ENCODE results near the gene GNB5.
"Not testable (repeated sequence)": the region's sequence is repeated elsewhere in the genome, so short reads cannot be mapped to it uniquely, and the experiment has no call there.

Gene GNB5

GRCh38 chr15:52093539-52094510, 97.4 kb downstream of the GNB5 start:
- DNase-seq (ENCODE audit: low read depth in 2 of 2) = peak; percentile 50 to 62

GRCh38 chr15:52093167-52093538, 98.0 kb downstream of the GNB5 start:
- no peak for DNase-seq (ENCODE audit: low read depth in 2 of 2)

- no peak for DNase-seq (ENCODE audit: low read depth in 2 of 2)
Measured at GRCh38 chr15:52090193-52090592, 101.0 kb downstream of the GNB5 start.

GRCh38 chr15:52086011-52086786, 105.0 kb downstream of the GNB5 start:
- DNase-seq (ENCODE audit: low read depth in 2 of 2) = no peak

DNA sequence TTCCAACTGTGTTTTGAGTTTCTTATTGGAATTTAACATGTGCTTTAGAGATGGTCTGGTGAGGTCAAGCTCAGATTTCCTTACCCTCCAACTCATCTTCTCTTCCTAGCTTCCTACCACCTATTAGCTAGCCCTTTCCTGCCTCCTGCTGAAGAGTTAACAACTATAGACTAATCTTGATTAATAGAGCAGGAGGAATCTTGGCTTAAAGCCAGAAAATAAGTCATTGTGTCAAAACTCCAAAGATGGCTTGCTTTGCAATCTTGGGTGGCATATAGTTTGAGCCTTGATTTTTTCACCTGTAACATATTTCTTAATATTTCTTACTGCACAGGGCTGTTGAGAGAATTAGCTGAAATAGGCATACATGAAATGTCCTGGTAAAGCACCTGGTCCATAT, 105.9 kb downstream of the GNB5 start:
- DNase-seq (ENCODE audit: low read depth in 2 of 2) = no peak

DNA sequence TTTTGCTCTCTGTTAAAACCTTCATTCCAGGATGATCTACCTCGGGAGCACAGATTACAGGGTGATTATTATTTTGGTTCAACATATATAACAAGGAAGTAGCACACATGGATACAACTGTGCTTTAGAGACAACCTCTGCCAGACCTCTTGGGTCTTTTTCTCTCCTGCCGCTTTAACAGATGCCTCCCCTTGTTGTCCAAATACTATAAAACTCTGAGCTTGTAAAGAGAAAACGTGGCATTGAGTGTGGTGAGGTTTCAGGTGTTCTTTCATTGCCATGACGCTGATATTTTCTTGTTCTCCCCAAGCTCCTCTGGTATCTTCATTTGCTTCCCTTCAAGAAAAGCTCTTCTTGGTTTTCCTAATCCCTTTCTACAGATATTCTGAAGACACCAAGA, 107.6 kb downstream of the GNB5 start:
- no peak for DNase-seq (ENCODE audit: low read depth in 2 of 2)

- not testable (repeated sequence) for DNase-seq (ENCODE audit: low read depth in 2 of 2)
Measured at GRCh38 chr15:52083037-52083359, 108.2 kb downstream of the GNB5 start.

- DNase-seq (ENCODE audit: low read depth in 2 of 2) = no peak
Measured at GRCh38 chr15:52082197-52083036, 108.8 kb downstream of the GNB5 start.

DNA sequence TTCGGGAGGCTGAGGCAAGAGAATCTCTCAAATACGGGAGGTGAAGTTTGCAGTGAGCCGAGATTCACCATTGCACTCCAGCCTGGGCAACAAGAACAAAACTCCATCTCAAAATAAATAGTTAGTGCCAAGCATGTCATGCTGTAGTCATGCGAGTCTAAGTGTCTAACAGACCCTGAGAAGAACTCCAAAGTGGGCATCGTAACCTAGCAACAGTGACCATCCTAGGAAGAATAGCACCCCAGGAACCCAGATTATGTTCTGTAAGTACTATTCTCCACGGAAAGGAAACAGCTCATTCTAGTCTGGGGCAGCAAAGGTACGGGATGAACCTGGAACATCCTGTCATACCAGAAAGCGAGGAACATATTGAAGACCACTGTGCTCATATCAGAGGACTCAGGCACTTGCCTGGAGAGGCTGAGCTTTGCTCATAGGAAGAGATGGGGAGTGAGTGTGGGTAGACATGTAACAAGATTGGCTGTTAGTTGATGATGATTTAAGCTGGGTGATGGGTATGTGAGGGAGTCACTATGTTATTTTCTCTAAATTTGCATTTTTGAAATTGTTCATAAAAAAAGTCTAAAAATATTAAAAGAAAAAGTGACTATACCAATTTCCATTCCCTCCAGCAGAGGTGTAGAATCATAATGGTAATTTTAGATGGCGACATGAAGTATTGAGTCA, 110.3 kb downstream of the GNB5 start:
- no peak for DNase-seq (ENCODE audit: low read depth in 2 of 2)

GRCh38 chr15:52080031-52080430, 111.2 kb downstream of the GNB5 start:
- no peak for DNase-seq (ENCODE audit: low read depth in 2 of 2)

DNA sequence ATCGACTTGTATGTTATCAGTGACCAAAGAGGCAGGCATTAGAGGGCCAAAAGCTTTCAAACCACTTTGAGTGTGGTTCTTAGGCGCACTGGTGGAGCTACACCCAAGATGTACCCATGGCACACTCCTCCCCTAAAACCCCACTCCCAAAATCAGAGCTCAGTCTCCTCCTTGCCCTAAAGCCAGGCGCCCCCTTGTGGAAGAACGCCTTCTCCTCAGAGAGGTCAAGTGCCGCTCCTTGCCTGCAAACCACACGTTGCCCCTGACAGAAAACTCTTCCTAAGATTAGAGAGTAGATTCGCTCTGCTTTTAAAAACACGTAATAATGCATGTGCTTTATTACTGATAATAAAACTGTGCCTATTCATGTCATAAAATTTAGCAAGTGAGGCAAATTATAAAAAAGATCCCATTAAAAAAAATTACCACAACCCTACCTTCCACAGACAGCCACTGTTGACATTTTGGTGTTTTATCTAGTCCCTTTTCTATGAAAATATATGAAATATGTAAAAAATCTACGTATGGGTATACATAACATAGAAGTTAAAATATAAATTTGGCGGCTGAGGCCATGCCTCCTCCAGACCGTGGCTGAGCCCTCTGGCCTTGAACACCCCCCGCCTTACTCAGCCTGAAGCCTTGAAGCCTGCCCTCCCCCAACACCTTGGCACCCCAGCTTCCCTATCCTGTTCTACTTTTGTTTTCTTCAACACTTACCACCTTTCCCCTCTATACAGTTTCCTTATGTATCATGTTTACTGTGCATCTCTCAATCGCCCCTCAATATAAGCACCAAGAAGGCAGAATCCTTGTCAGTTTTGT, 112.1 kb downstream of the GNB5 start:
- DNase-seq (ENCODE audit: low read depth in 2 of 2) = peak in 1 of 2 experiments; percentile 21

DNA sequence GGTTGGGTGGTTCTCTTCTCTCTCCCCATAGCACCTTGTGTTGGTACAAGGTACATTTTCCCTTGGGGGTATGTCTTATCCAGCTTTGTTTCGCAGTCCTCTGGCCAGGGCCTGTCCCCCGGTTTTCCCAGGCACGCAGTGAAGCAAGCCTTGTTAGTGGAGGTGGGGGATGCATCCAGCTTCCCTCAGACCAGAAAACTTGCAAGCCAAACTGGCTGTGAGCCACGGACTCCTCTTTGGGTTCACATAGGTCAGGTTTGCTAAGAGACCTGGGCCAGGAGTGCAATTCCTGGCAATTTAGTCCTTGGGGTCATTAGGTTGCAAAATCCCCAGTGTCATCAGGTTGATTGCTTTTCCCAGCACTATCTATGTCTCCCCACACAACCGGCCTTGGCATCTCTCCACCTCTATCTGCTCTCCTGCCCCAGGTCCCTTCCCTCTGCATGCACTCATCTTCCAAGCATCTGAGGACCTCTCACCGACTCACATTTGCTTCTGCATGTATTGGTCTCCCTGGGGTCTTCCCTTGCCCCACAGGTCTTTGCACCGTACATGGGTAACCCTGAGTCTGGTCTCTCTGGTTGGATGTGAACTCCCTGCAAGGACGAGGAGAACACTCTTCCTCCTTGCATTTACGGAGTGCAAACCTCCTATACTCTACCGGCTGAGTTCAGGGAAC, 112.9 kb downstream of the GNB5 start:
- DNase-seq (ENCODE audit: low read depth in 2 of 2) = no peak

DNA sequence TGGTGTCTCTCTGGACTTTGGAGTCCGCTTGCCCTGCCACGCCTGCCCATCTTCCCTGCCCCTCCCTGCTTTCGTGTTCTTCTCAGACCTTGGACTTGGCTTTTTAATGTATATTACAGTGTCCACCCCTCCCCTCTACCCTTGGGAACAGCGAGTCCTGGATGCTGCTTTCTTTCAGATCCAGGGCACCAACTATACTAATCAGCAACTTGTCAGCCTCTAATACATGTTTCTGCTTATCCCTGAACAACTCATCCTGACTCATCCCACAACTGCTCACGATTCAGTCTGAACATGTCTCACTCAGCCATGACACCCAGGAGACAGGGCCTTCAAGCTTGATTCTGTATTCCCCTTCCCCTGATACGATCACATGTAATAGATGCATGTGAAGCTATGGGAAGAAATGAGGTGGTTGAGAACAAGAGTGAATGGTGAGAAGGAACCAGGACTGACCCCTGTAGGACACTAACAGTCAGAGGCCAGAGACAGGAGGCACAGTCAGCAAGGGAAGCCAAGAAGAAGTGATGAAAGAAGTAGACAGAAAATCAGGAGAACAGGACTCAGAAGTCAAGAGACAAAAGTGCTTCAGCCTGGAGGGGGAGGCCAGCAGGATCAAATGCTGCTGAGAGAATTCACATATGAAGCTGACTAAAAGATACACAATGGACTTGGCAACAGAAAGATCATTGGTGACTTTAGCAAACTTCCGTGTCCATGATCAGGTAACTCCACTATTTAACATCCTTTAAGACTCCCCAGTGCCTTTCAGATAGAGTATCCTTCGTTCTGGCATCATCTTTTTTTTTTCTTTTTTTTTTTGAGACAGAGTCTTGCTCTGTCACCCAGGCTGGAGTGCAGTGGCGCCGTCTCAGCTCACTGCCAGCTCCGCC, 114.1 kb downstream of the GNB5 start:
- peak in 1 of 2 experiments; percentile 50 for DNase-seq (ENCODE audit: low read depth in 2 of 2)

GRCh38 chr15:52071570-52071969, 119.6 kb downstream of the GNB5 start:
- DNase-seq (ENCODE audit: low read depth in 2 of 2) = no peak

- DNase-seq (ENCODE audit: low read depth in 2 of 2) = no peak
Measured at GRCh38 chr15:52069559-52069958, 121.6 kb downstream of the GNB5 start.

DNA sequence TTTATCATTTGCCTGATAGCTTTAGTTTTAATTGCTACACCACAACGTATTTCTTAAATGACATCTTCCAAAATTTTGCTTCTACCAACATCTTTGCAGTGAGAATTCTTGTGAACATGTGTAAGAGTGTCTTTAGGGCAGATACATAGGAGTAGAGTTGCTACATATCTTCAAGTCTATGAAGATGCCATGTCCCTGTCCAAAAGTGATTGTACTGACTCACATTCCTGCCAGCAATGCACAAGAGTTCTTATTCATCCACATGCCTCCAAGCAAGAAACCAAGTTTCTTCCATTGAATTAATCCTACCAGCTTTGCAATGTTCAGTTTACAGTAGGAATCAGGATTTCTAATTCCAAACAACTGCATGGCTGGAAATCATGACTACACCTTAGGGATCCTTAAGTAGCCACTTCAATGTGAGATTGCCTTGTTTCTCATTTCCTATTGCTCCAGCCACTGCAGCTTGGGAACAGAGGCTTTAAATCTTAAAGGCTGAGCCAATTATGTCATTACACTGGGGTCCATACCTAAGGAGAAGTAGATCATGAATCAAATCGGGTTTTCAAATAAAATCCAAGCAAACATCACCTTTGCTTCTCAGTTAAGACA, 123.1 kb downstream of the GNB5 start:
- no peak for DNase-seq (ENCODE audit: low read depth in 2 of 2)

DNA sequence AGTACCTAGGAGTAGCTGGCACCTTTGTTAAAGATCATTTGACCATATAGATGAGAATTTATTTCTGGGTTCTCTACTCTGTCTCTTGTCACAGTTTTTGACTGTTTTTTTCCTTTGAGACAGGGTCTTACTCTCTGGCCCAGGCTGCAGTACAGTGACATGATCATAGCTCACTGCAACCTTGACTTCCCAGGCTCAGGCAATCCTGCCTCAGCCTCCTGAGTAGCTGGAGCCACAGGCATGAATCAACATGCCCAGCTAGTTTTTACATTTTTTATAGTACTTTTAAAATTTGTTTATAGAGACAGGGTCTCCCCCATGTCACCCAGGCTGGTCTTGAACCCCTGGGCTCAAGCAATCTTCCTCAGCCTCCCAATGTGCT, 123.7 kb downstream of the GNB5 start:
- DNase-seq (ENCODE audit: low read depth in 2 of 2) = no peak

DNA sequence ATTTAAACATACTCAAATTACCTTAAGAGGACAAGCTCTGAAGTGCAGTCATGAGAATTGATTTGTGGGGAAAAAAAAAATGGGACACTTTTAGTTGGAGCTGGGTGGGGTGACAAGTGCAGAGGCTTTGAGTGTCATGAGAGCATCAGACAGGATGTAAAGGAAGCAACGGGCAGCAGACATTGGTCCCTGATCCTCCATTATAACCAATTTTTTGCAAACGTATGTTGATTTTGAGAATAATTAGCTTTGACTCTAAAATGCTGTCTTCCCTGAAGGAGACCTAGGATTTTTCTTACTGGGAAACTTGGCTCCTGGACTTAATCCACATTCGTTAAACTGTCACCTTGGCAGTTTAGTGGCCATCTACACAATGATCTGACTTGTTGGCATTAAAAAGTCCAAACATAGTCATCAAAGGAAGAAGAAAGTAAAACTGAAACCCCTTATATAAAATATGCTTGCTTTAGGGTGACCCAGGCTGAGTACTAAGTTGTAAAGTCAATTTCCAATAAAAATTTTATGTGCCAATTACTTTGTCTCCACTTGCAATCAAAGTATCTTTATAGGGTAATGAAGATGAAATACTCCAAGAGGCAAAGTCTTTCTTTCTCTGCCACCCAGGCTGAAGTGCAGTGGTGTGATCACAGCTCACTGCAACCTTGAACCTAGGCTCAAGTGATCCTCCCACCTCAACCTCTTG, 124.2 kb downstream of the GNB5 start:
- DNase-seq (ENCODE audit: low read depth in 2 of 2) = no peak
